Dermis blood vessel endothelial cell (primary cell): ENCODE results near the gene ALDH1A2. TPM values are rescaled to one million over a fixed set of nuclear protein-coding genes. Genes with fewer than 3 reads are reported as not detected.
"Not testable (repeated sequence)": the region's sequence is repeated elsewhere in the genome, so short reads cannot be mapped to it uniquely, and the experiment has no call there.

Experiments
- DNase-seq: peaks from one replicate; pipeline ENCODE4 v3.0.0; 2010
- total RNA-seq: library from RNA; depleted of rRNA; stranded (reverse); fragments of >200 nt; gene quantifications from 2 replicates; pipeline ENCODE4 v1.2.3, GENCODE V29; 2014

ALDH1A2 gene
- total RNA-seq, result 29.4 and 70.9 TPM in 2 replicates

DNA sequence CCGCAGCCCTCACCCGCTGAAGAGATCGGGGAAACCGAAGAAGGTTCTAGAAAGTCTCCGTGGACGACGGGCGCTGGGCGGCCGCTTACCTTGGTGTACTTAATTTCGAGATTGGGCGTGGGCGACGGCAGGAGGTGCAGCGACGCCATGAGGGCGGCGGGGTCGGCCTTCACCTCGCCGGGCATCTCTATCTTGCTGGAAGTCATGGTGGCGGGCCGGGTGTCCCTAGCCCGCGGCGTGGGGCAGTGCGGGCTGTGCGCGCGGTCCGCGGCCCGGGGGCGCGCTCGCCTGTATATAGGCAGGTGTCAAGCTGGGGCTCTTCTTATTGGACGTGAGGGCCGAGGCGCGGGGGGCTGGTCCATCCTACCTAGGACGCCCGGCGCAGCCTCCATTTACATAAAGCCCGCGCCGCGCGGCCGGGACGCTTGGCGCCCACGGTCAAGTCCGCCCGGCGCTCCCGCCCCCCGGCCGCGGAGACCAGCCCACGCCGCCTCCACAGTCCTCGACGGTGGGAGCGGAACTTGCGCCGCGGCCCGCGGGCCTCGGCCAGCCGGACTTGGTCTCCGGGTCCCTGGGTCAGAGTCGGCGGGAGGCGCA, at the start of gene ALDH1A2:
ALDH1A2 (minus strand) TSS at position 267 of the 597 bp plus-strand sequence; CDS start at position 206, 61 bp downstream.
- no peak for DNase-seq

DNA sequence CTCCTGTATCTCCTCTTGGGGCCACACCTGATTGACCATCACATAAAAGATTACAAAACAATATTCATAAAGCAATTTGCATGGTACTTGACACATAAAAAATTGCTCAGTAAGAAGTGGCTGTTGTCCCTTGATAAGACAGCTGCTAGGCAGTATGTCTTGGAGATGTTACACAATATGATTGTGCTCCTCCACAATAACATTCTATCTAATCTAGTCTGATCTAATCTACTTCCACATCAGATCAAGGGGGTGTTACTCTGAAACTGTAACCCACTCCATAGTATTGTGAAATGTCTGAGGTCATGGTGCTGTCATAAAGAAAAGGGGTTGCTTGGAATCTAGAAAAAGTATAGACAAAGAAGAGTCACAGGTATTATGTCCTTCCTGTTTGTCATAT, 49.3 kb upstream of the ALDH1A2 start:
- no peak for DNase-seq

- no peak for DNase-seq
These were observed 48.9 kb upstream of the ALDH1A2 start for GRCh38 chr15:58114388-58114787.

DNA sequence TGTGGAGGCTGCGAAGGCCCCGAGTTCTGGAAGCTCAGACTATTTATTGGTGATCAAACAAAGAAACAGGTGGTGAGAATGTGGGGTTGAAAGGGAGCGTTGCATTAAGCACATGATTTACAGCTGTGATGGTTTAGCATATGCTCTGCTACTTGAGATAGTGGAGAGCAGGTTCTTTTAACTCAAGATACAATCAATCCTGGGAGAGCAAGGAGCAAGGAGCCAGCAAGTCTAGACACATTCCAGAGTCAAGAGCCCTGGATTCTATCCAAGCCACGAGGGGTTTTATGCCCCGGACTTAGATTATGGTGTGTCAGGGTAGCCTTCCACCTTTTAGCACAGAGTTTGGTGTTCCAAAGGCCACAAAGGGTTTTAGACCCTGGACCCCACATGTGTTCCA, 47.8 kb upstream of the ALDH1A2 start:
- not testable (repeated sequence) for DNase-seq

DNA sequence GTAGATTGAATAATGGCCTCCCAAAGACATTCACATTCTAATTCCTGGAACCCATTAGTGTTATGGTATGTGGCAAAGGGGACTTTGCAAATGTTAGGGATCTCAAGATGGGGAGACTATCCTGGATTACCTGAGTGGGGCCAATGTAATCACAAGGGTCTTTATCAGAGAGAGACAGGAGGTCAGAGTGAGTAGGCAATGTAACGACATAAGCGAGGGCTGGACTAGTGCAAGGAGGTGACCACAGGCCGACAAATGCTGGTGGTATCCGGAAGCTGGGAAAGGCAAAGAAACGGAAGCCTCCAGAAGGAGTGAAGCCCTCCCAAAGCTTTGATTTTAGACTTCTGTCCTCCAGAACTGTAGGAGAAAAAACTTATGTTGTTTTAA, 46.2 kb upstream of the ALDH1A2 start:
- DNase-seq, result no peak

DNA sequence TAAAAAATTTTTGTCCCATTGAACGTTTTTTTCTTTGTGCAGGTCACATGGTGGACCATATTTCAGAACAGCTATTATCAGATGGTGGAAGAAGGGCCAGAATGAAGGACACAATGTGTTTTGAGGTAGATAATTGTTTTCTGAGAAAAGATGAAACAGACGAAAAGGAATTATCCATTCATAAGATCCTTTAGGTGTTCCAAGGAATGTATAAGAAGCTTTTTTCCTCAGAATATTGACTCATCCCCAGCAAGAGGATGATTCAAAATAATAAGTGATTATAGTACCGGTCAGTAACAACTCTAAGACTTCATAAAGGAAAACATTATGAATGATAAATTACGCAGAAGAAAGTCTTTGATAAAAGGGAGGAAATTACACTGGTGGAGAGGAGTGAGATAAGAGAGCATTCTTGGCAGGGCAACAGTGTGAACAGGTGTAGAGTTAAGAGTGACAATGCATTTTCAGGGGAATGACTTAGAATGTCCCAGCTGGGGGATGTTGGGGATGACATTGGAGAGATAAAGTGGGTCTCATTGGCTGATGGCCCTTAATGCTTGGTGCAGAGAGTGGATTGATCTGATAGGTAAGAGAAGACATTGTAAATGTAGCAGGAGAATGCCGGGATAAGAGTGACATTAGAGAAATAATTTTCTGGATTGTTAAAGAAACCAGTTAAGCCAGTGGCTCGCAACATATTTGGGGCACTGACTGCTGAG, 45.6 kb upstream of the ALDH1A2 start:
- peak; percentile 12 for DNase-seq

- no peak for DNase-seq
These were observed 43.9 kb upstream of the ALDH1A2 start for GRCh38 chr15:58109419-58109818.

DNA sequence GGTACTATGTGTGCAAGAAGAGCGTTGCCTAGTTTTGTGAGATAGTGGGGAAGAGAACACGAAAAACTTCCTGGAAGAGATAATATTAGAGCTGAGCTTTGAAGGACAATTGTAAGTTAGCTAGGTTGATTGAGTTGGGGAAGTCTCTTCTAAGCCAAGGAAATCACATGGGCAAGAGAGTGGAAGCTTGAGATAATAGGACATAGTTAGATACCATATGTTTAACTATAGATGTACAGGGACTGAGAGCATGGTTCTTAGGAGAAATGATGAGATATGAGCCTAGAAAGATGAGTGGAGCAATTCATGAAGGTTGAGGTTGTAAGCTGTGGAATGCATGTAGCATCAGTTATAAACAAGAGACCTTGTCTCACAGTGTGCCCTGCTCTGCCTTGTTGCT, 42.6 kb upstream of the ALDH1A2 start:
- DNase-seq, result no peak

DNA sequence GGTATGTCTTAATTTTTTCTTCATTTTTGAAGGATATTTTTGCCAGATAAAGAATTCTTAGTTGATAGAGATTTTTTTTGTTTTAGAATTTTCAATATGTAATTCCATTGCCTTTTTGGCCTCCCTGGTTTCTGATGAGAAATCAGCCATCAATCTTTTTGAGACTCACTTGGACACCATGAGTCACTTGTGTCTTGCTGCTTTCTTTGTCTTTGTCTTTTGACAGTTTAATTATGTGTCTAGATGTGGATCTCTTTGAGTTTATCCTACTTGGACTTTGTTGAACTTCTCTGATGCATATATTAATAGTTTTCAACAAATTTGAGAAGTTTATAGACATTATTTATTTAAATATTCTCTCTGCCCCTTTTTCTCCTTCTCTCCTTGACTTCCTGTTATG, 38.0 kb upstream of the ALDH1A2 start:
- DNase-seq, result no peak

DNA sequence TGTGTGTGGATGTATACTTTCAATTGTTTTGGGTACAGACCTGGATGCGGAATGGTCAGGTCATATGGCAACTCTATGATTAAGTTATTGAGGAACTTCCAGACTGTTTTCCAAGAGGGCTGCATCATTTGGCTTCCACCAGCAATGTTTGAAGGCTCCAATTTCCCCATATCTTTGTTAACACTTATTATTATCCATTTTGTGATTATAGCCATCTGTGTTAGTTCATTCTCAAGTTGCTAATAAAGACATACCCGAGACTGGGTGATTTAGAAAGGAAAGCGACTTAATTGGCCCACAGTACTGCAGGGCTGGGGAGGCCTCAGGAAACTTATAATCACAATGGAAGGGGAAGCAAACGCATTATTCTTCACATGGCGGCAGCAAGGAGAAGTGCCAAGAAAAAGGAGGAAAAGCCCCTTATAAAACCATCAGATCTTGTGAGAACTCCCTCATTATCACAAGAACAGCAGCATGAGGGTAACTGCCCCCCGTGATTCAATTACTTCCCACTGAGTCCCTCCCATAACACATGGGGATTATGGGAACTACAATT, 31.1 kb upstream of the ALDH1A2 start:
- DNase-seq, result no peak

DNA sequence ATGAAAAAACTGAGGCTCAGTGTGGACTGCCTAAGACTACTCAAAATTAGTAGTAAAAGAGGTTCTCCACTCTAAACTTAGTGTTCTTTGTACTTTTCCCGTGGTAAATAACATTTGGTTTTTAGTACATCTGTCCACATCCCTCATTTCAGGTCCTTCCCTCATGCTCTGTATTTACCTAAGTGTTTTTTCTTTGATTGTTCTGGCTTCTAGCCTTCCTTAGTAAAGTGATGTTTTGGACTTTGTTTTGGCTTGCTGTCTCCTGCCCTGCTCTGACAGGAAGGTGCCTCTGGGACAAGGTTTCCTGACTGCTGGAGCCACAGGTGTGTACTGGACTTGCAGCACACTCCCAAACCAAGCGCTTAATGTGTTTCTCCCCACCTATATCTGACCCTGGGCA, 29.9 kb upstream of the ALDH1A2 start:
- DNase-seq, result no peak

DNA sequence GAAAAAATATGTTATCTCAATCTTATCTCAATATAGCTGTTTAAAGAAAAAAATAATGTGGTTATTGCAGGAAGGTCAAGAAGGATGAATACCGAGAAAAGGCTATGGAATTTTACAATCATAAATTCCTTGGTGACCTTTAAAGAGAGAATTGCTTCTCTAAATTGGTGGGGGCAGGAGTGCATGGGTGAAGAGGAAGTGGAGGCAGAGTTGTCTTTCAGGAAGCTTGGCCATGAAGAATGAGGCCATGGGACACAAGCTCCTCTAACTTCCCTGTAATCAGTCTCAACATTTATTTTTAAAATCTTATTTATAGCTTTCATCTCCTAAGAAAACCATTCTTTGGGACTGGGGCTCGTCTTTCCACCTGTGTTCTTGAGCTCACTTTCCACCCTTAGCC, 22.4 kb upstream of the ALDH1A2 start:
- no peak for DNase-seq

- DNase-seq, result peak; percentile 15
These were observed 21.0 kb upstream of the ALDH1A2 start for GRCh38 chr15:58086491-58086890.

- DNase-seq, result no peak
These were observed 18.0 kb upstream of the ALDH1A2 start for GRCh38 chr15:58083526-58083925.

GRCh38 chr15:58081891-58082290, 16.4 kb upstream of the ALDH1A2 start:
- no peak for DNase-seq

- DNase-seq, result no peak
These were observed 15.9 kb upstream of the ALDH1A2 start for GRCh38 chr15:58081456-58081855.

- not testable (repeated sequence) for DNase-seq
These were observed 15.4 kb upstream of the ALDH1A2 start for GRCh38 chr15:58080959-58081358.

DNA sequence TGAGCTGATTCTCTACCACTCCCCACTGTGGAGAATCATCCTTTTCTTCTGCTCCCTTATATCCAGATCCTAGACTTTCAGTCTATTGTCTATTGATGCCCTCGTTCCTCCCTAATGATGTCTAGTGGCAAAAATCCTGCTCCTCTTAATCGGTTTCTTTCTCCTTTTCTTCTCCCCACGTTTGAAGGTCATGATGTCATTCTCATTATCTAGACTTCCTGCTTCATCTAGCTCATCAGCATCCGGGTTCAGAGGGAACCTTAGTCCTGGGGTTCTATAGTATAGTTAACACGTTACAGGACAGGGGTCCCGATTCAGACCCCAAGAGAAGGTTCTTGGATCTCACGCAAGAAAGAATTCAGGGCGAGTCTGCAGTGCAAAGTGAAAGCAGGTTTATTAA, 14.9 kb upstream of the ALDH1A2 start:
- DNase-seq, result no peak

DNA sequence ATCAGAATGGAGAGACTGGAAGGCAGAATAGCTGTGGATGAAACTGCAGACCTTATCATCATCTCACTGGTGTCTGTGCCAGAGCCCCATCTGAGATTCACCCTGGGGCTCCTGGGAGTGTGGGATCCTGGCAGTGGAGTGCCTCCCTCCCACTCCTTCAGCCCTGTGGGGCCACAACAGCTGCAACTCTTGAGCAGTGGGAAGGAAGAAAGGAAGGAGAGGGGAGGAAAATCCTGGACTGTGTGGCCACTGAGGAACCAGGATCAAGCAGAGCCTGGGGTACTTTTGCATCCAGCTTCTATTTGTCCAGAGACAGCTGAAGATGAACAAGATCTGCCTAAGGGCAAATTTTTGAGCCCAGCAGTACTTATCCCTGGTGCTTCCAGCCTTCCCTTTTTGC, 13.1 kb upstream of the ALDH1A2 start:
- no peak for DNase-seq

DNA sequence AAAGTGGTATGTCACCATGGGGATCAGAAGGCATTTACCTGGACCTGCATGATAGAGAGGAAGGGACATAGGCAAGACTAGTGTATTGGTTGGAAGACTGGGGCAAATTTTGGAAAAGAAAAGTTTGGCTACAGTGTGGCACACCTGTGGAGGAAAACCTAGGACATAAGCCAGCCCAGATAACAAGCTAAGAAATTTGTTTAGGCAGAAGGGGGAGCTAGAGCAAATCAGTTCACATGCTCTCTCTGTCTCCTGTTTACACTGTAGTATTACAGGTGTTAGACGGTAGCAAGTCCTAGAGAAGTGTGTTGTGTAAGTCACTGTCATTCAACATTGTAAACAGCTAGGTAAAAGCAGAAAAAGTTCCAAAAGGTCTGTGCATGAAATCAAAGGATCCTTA, 11.9 kb upstream of the ALDH1A2 start:
- DNase-seq, result peak; percentile 43

DNA sequence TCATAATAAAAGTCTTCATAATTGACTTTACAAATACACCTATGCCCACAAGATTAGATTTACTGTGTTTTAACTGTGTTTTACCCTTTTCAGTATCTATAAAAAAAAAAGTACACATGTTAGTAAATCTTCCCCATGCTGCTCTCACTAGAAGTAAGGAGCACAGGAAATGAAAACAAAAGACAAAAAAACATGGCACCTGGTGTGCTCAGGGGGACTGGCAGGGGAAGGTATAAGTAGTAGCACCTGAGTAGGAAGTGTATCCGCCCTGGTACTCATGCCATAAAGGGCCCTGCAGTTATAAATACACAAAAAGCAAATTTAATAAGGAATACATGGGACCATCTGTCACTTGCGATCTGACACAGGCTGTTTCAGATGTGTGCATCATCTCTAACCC, 8.9 kb upstream of the ALDH1A2 start:
- DNase-seq, result no peak

- peak; percentile 85 for DNase-seq
These were observed 5.4 kb upstream of the ALDH1A2 start for GRCh38 chr15:58070801-58071418.

- no peak for DNase-seq
These were observed 3.5 kb upstream of the ALDH1A2 start for GRCh38 chr15:58069008-58069407.
